Fibroblast of skin of left quadriceps (primary cell): ENCODE results near the gene HAX1.
"Not testable (repeated sequence)": the region's sequence is repeated elsewhere in the genome, so short reads cannot be mapped to it uniquely, and the experiment has no call there.

ENCODE experiments used
- DNase-seq, 2 experiments: peaks; one replicate each; pipeline ENCODE4 v3.0.0-alpha.2; 2013; ENCODE audit warnings: low read depth in 2 of 2

Gene HAX1

GRCh38 chr1:154276797-154277196, 4.4 kb downstream of the HAX1 start:
- no peak for DNase-seq

- not testable (repeated sequence) for DNase-seq
Measured at GRCh38 chr1:154287591-154287990, 15.2 kb downstream of the HAX1 start.

GRCh38 chr1:154288661-154289060, 16.2 kb downstream of the HAX1 start:
- DNase-seq = no peak

- DNase-seq = no peak
Measured at GRCh38 chr1:154290921-154291320, 18.5 kb downstream of the HAX1 start.

- no peak for DNase-seq
Measured at GRCh38 chr1:154295408-154296235, 23.2 kb downstream of the HAX1 start.

GRCh38 chr1:154301582-154301981, 29.2 kb downstream of the HAX1 start:
- DNase-seq = no peak

GRCh38 chr1:154304664-154305337, 32.4 kb downstream of the HAX1 start:
- no peak for DNase-seq

GRCh38 chr1:154306151-154306550, 33.7 kb downstream of the HAX1 start:
- DNase-seq = no peak

GRCh38 chr1:154307670-154308270, 35.3 kb downstream of the HAX1 start:
- DNase-seq = not testable (repeated sequence)

- DNase-seq = not testable (repeated sequence)
Measured at GRCh38 chr1:154309136-154309535, 36.7 kb downstream of the HAX1 start.

- not testable (repeated sequence) for DNase-seq
Measured at GRCh38 chr1:154312229-154313065, 40.0 kb downstream of the HAX1 start.

- no peak for DNase-seq
Measured at GRCh38 chr1:154313066-154313356, 40.6 kb downstream of the HAX1 start.

- DNase-seq = not testable (repeated sequence)
Measured at GRCh38 chr1:154314226-154314625, 41.8 kb downstream of the HAX1 start.

GRCh38 chr1:154316704-154317103, 44.3 kb downstream of the HAX1 start:
- DNase-seq = no peak

GRCh38 chr1:154318386-154318785, 46.0 kb downstream of the HAX1 start:
- no peak for DNase-seq

GRCh38 chr1:154320882-154321608, 48.6 kb downstream of the HAX1 start, which contains the start of gene AQP10:
Gene AQP10 (plus strand): TSS chr1:154321093. CDS start chr1:154321156, 63 bp downstream.
- DNase-seq = no peak

GRCh38 chr1:154321609-154321934, 49.1 kb downstream of the HAX1 start:
- not testable (repeated sequence) for DNase-seq

- no peak for DNase-seq
Measured at GRCh38 chr1:154323493-154323892, 51.1 kb downstream of the HAX1 start.

GRCh38 chr1:154324241-154324640, 51.8 kb downstream of the HAX1 start:
- no peak for DNase-seq

GRCh38 chr1:154324669-154325582, 52.5 kb downstream of the HAX1 start, which contains the start of gene ATP8B2:
Gene ATP8B2 (plus strand): TSS chr1:154325525. CDS start chr1:154328142, 2,617 bp downstream.
- DNase-seq = peak; percentile 57 to 60
